GM21619 (cell line): ENCODE measurements around the gene DAPK1.

Source experiments
- ATAC-seq: cut with Tn5 transposase; IDR thresholded peaks from one replicate; pipeline ENCODE4 v1.9.1; 2021; ENCODE audit not compliant: unreplicated experiment

Gene DAPK1

GRCh38 chr9:87662808-87663528 lies 165.3 kb downstream of the DAPK1 start:
- ATAC-seq, result no peak

DNA sequence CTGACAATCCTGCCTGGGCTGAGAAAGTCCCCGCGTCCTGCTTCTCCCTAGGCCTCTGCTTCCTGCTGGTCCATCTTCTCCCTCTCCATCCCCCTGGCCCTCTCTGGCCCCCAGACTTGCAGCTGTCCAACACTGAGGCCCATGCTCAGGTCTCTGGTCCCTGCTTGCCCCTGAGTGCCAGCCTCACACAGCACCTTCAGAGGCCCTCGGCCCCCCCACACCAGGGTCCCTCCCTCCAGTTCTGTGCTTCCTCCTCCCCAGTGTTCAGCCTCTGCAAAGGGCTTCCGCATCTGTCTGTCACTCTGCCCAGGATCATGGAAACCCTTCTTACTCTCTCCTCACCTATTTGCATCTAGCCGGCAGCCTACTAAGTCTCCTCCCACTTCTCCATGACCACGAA lies 165.9 kb downstream of the DAPK1 start:
- ATAC-seq, result no peak

DNA sequence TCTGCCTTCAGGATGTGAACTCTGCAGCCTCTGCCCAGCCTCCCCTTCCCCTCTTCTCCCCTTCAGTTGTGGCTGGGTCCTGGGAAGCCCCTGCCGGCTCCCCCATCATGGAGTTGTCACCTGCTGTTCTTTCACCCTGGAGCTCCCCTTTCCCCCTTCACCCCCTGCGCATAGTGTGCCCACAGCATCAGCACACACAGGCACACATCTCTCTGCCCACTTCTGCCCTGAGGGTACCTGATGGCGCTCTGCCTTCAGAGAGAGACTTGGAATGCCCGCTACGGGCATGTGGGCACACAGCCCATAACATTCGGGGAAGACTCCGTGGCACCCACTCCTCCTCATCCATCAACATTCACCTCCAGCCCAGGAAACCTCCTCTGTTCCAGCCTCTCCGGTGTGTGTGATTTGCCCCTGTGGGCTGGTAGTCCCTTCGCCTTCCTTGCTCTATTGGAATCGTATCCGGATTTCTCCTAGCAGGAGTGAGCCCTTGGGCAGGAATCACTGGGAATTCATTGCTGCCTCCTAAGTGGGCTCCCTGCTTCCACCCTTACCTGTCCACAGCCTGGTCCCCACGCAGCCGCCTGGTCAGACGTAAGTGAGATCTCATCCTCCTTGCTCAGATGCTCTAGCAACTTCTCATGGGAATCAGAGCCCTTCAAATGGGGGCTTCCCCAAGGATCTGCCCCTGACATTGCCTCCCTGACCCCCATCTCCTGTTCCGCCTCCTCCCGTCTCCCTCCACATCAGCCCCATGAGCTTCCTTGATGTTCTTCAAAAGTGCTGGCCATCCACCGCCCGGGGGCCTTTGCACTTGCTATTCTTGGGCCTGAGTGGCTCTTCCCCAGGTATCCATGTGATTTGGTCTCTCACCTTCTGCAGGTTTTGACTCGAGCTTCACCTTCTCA lies 166.7 kb downstream of the DAPK1 start:
- no peak for ATAC-seq

GRCh38 chr9:87665505-87665904 lies 167.8 kb downstream of the DAPK1 start:
- ATAC-seq, result no peak

DNA sequence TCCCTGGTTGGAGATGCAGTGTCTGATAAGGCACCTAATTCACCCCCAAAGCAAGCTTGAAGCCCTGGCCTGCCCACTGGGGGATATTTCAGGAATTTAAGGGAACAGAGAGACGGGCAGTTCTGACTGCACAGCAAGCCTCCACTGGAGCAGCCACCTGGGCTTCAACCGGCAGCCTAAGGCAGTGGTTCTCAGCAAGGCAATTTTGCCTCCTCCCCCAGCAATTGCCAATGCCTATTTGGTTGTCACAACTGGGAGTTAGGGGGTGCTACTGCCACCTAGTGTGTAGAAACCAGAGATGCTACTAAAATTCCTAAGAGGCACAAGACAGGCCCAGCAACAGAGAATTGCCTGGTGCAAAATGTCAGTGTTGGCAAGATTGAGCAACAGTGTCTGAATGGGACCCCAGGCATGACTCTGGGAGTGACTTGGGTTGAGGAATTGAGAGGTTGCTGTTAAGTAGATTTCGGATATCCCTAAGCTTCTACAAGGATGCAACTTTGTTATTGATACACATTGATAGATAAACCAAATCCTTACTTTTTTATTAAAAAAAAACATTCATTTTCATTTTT lies 169.6 kb downstream of the DAPK1 start:
- no peak for ATAC-seq

GRCh38 chr9:87668222-87668621 lies 170.6 kb downstream of the DAPK1 start:
- no peak for ATAC-seq

GRCh38 chr9:87668722-87669121 lies 171.1 kb downstream of the DAPK1 start:
- no peak for ATAC-seq

GRCh38 chr9:87670572-87671264 lies 173.1 kb downstream of the DAPK1 start:
- no peak for ATAC-seq

- ATAC-seq, result no peak
Measured at GRCh38 chr9:87671478-87671877, 173.8 kb downstream of the DAPK1 start.

GRCh38 chr9:87671925-87672324 lies 174.3 kb downstream of the DAPK1 start:
- no peak for ATAC-seq

DNA sequence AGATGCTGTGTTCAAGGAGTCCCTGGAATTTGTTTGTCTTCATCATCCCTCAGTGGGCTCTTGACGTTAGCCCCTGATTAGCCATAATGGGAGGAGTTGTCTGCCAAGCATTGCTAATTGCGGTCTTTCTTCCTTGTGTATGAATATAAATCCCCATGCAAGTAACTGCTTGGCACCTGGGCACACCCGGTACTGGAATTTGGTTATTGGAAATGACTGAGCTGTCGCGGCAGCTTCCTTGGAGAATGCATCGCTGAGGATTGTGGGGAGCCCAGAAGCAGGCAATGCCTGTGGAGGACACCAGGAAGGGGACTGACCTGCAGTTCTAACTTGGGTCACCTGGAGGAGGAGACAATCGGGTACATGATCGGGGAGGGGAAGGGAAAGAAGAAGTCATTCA lies 174.9 kb downstream of the DAPK1 start:
- no peak for ATAC-seq

DNA sequence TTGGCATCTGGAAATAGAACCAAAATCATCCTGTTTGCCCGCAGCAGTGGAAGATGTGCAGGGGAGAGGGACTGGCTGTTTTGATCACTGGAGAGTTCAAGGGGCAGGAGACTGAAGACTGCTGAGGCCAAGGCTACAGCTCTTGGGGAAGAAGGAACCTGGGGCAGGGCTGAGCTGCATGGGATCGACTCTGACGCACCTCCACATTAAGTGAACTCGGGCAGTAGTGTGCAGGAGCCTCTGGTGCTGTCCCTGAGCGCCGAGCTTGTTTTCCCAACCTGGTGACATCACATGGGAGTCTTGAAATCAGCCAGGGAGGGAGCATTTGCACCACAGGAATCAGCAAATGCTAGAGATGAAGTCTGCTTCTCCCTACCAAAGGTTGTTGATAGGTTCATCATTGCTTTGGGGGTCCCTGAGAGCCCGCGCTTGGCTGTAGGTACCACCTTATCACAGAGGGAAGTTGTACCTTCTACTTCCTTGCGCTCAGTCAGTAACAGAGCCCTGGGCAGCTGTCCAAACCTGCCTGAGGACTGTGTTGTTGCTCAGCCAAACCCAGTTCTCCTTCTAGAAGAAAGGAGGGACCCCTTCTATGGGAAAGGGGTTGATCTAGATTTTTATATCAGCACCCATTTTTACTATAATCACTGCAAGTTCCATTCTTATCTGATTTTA lies 175.9 kb downstream of the DAPK1 start:
- ATAC-seq, result no peak

DNA sequence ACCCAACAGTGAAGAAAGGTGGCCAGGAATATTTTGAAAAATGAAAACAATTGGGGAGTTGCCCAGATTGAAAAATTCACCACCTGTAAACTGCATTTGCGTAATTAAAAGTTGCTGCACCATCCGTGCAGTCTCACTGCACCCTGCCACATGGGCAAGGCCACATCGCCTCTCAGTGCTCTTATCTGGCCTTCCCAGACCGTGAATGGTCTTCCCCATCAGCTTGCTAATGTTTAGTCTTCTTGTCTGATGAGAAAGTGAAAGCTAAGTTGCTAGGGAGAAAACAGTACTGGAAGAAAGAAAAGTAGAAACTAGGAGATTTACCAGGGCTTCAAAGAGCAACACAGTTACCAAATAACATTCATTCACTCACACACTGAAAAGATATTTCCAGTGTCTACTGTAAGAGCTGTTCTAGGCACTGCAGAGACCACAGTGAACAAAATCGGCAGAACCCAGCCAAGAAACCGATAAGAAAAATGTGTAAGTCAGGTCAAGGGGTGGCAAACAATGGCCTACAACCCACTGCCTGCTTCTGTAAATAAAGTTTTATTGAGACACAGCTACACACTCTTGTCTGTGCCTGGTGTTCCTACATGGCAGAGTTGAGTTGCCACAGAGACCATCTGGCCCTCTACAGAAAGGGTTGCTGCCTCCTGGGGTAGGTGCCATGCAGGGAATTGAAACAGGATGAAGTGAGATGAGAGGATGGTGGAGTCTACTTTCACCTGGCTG lies 177.1 kb downstream of the DAPK1 start:
- ATAC-seq, result no peak

GRCh38 chr9:87675906-87676515 lies 178.3 kb downstream of the DAPK1 start:
- ATAC-seq, result no peak

DNA sequence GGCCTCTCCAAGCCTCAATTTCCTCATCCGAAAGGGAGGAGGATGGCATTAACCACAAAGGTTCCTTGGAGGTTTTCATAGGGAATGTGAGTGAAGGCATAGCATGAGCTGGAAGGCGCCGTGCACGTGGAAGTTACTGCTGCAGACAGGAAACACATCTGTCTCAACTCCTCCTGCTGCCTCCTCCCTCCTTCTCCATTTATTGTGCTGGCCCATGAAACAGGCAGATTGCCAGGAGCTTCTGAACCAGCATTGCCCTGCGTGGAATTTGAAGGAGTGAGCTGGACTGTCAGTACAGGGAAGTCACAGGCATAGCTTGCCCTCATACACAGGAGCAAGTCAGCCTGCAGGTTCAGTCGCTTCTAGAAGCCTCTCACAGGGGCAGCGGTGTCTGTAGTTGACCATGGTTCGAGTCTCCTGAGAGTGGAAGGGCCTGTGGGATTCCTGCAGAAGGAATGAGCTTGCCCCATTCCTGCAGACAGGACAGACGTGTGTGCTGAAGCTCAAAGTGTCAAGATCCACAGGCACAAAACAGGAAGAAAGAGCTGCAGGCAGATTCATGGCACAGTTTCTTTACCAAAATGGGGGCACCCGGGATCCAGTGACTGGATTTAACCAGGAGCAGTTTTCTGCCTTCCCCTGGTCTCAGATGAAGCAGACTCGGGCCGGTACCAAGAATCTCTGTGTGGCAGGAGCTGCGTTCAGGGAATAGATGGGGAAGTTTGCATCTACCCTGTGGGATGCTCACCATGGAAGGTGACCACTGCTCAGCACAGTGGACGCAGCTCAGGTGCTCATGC lies 179.5 kb downstream of the DAPK1 start:
- ATAC-seq, result no peak

- ATAC-seq, result no peak
Measured at GRCh38 chr9:87677776-87678587, 180.3 kb downstream of the DAPK1 start.

DNA sequence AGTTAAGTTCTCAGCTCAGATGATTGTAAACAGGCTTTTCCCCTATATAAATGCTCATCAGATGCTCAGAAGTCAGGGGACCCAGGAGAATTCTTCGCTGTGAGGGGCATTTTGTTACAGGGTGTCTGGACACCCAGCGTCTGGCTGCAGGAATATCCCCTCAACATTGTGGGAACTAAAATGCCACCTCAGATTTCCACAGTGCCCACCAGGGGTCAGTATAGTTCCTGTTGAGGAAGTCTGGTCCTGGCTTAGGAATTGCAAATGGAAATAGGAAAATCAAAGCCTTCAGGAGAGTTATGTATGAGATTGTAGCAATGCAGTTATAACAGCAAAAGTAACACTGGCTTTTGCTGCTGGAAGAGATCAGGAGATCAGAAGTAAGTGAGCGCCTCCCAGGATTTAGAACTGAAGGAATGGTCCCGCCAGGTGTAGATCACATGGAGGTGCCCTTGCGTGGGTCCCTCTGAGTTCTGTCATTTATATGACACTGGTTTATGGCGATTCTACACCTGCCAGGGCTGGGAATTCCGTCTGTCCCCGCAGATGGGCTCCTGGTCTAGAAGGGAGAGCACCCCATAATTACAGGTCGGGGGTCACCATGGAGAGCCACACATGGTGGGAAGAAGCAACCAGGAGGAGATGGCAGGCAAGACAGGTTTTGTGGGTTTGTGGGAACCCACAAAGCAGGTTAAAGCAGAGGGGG lies 181.1 kb downstream of the DAPK1 start:
- ATAC-seq, result no peak
